B cell (primary cell): ENCODE data around the gene ACMSD. TPM values are rescaled to one million over a fixed set of nuclear protein-coding genes. Genes with fewer than 3 reads are reported as not detected.

Experiments used
- ATAC-seq: fragments of 200-7000 bp; cut with Tn5 transposase; one replicate; pipeline ENCODE4 v1.10.0; 2021; ENCODE audit warnings: low read depth, mild to moderate bottlenecking, moderate number of reproducible peaks, moderate library complexity
- CTCF ChIA-PET: fragments of 350-600 bp; sonication (Branson Sonifier 250); formaldehyde crosslinking; loops from one replicate; lab custom pipeline; 2021; ENCODE audit warnings: antibody characterized with exemption, inconsistent platforms; lab: Charles Lee
- POLR2A ChIA-PET: fragments of 350-600 bp; sonication (Branson Sonifier 250); formaldehyde crosslinking; loops from one replicate; lab custom pipeline; 2021; ENCODE audit warnings: antibody characterized with exemption; lab: Charles Lee
- DNase-seq: peaks from one replicate; pipeline ENCODE4 v3.0.0; 2013
- H2AFZ ChIP-seq: 2 replicates; pipeline ENCODE4 v1.6.1; 2012; ENCODE audit warnings: mild to moderate bottlenecking, low read depth, low read length; ENCODE audit not compliant: insufficient read depth, poor library complexity, severe bottlenecking
- H3K27ac ChIP-seq, 2 donors: 1 replicate in 1 of 2; 2 replicates in 1 of 2; pipeline ENCODE4 v1.5.1; 2012 to 2013; ENCODE audit warnings: low read length in 2 of 2, mild to moderate bottlenecking in 2 of 2, moderate library complexity in 1 of 2
- H3K27me3 ChIP-seq, 4 experiments: fragments of 200-600 bp in 1 of 4; sonication (generic) in 1 of 4; replicated peaks in 1 of 4; 1 replicate in 2 of 4; 2 replicates in 2 of 4; pipeline versions ENCODE4 v1.6.1 to v1.7.0; 2013 to 2016; ENCODE audit warnings: low read length in 3 of 4, mild to moderate bottlenecking in 2 of 4, mixed read lengths in 1 of 4, moderate library complexity in 1 of 4; ENCODE audit not compliant: insufficient read depth in 4 of 4, control insufficient read depth in 3 of 4; ENCODE audit errors: control extremely low read depth in 1 of 4
- H3K36me3 ChIP-seq, 2 experiments: replicated peaks in 1 of 2; 1 replicate in 1 of 2; 2 replicates in 1 of 2; pipeline versions ENCODE4 v1.6.1 to v1.7.1; 2013; ENCODE audit warnings: low read length in 1 of 2; ENCODE audit not compliant: insufficient read depth in 2 of 2, control insufficient read depth in 1 of 2; ENCODE audit errors: control extremely low read depth in 1 of 2, extremely low read depth in 1 of 2
- H3K4me1 ChIP-seq, 2 donors: fragments of 200-600 bp in 1 of 2; sonication (generic) in 1 of 2; 1 replicate in 1 of 2; 2 replicates in 1 of 2; pipeline versions ENCODE4 v1.5.1 to v1.6.1; 2013 to 2017; ENCODE audit warnings: low read length in 2 of 2; ENCODE audit not compliant: control insufficient read depth in 2 of 2, insufficient read depth in 2 of 2
- H3K4me2 ChIP-seq: replicated peaks from 2 replicates; pipeline ENCODE3; 2012; ENCODE audit warnings: mild to moderate bottlenecking, low read depth, low read length; ENCODE audit not compliant: poor library complexity, severe bottlenecking
- H3K4me3 ChIP-seq, 5 experiments: fragments of 200-600 bp in 1 of 5; sonication (generic) in 1 of 5; 1 replicate in 3 of 5; 2 replicates in 2 of 5; pipeline versions ENCODE4 v1.5.1 to v1.7.0; 2011 to 2016; ENCODE audit warnings: low read length in 4 of 5, mild to moderate bottlenecking in 4 of 5, low read depth in 2 of 5, control low read depth in 1 of 5, moderate library complexity in 1 of 5; ENCODE audit not compliant: insufficient read depth in 1 of 5; ENCODE audit errors: control extremely low read depth in 1 of 5, extremely low read depth in 1 of 5
- H3K79me2 ChIP-seq: fragments of 200-600 bp; sonication (generic); one replicate; pipeline ENCODE4 v1.6.0; 2016; ENCODE audit warnings: low read length; ENCODE audit not compliant: control insufficient read depth, insufficient read depth
- H3K9ac ChIP-seq: fragments of 200-600 bp; sonication (generic); 2 replicates; pipeline ENCODE4 v1.6.1; 2017; ENCODE audit warnings: mild to moderate bottlenecking, low read length, moderate library complexity
- H3K9me3 ChIP-seq, 3 donors: one replicate each; pipeline versions ENCODE4 v1.6.1 to v1.7.1; 2013; ENCODE audit warnings: low read length in 2 of 3; ENCODE audit not compliant: control insufficient read depth in 2 of 3, insufficient read depth in 1 of 3; ENCODE audit errors: control extremely low read depth in 1 of 3
- H4K20me1 ChIP-seq: 2 replicates; pipeline ENCODE4 v1.6.0; 2012; ENCODE audit warnings: mild to moderate bottlenecking, low read length; ENCODE audit not compliant: insufficient read depth, control insufficient read depth, poor library complexity, severe bottlenecking
- H3K27ac Mint-ChIP-seq: one replicate; pipeline ENCODE4 v1.8.0; 2021; ENCODE audit warnings: mixed read lengths
- H3K27me3 Mint-ChIP-seq: one replicate; pipeline ENCODE4 v1.8.0; 2021; ENCODE audit warnings: mixed read lengths
- H3K4me1 Mint-ChIP-seq: one replicate; pipeline ENCODE4 v1.8.0; 2021; ENCODE audit warnings: mixed read lengths
- H3K4me3 Mint-ChIP-seq: one replicate; pipeline ENCODE4 v1.8.0; 2021; ENCODE audit warnings: mixed read lengths
- H3K9me3 Mint-ChIP-seq: one replicate; pipeline ENCODE4 v1.8.0; 2022; ENCODE audit warnings: mixed read lengths; ENCODE audit not compliant: insufficient read depth
- EZH2 ChIP-seq: IDR thresholded peaks from 2 replicates; pipeline ENCODE4 v1.6.1; 2012; ENCODE audit warnings: borderline replicate concordance, low read depth, mild to moderate bottlenecking, moderate library complexity, low read length; ENCODE audit not compliant: insufficient read depth, poor library complexity, severe bottlenecking
- WGBS: methylation state at CpG from one replicate; pipeline ENCODE4 v1.1.5; 2013; ENCODE audit warnings: missing lambda C conversion rate; ENCODE audit not compliant: insufficient coverage; 5-methylcytosine and 5-hydroxymethylcytosine counted together
- intact Hi-C: fragments of 100-400 bp; cut with micrococcal nuclease; formaldehyde crosslinking; loops from one replicate; pipeline ENCODE4 v1.10.0; 2022
- polyA plus RNA-seq: library from polyadenylated mRNA; depleted of rRNA; stranded (reverse); fragments of >200 nt; gene quantifications from 2 replicates; pipeline ENCODE4 v1.2.3, GENCODE V29; 2012
- total RNA-seq, 2 donors: library from RNA; stranded (reverse); fragments of 120-200 nt in 1 of 2; gene quantifications; 1 replicate in 1 of 2; 2 replicates in 1 of 2; pipeline versions ENCODE4 v1.2.3 to v1.2.4, GENCODE V29; 2013 to 2022
- TF ChIP-seq, protein P1 (sequence below): fragments of 200-600 bp; IDR thresholded peaks from one replicate; pipeline ENCODE4 v1.8.0; 2022; ENCODE audit warnings: antibody characterized with exemption, mild to moderate bottlenecking

Gene ACMSD
- total and polyA plus RNA-seq, 2 donors (not counting 1 experiment from before 2014, with no cell fraction given): not detected

DNA sequence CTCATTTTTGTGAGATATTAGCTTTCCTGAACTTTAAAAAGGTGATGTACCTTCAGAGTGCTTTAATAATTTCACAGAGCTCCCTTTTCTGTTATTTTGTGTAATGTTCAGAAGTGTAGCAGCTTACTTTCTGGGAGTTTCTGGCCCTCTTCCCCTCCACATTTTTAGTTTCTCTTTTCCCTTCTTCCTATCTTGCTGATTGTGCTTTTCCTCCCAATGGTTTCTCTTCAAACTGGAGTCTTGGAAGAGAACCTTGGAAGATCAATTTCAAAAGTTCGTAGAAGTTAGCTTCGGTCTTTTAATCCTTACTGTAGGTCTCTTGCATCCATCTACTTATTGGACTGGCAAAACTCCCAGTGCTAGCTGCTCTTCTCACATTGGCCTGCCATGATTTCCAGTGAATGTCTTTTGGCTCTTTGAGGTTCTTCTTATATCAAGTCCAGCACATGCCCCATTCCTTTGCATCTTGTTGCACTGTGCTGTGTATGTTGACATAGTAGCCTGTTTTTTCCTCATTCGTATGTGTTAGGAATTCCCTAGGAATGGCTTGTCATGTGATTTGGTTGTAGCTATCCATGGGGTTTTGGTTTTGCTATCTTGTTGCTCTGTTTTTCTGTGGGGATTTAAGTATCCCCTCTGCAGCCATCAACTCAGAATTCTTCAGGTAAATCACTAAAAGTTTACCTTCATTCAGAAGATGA, 88.0 kb downstream of the ACMSD start:
- no peak for ATAC-seq
- Histone ChIP-seq H3K4me3 (no peak overlapping the region), H4K20me1 (peaks cover 89% of the 10 kb centered on the region), H3K9ac (no peak overlapping the region), H2AFZ (no peak overlapping the region), H3K4me2 (peak overlapping the region; percentile 18), H3K27ac (peak overlapping the region in 1 of 2 donors; percentile 21), H3K36me3 (peaks cover 0 to 32% of the 10 kb centered on the region in 2 experiments), H3K27me3 (no peaks in the 10 kb centered on the region), H3K4me1 (peaks cover 21 to 23% of the 10 kb centered on the region in 2 donors), H3K79me2 (peaks cover 99% of the 10 kb centered on the region), H3K9me3 (no peaks in the 10 kb centered on the region)
- Mint-ChIP-seq H3K9me3 (no peaks in the 10 kb centered on the region), H3K27me3 (no peaks in the 10 kb centered on the region), H3K4me3 (peak overlapping the region; percentile 0), H3K27ac (no peak overlapping the region), H3K4me1 (peaks cover 67% of the 10 kb centered on the region)
- ChIA-PET POLR2A (no interaction called here), CTCF (no interaction called here)
- no peak for DNase-seq
- WGBS: no CpG with 5 or more reads among the region's 3 CpGs
- no peak for TF ChIP-seq EZH2
- intact Hi-C loops: no loop called here

DNA sequence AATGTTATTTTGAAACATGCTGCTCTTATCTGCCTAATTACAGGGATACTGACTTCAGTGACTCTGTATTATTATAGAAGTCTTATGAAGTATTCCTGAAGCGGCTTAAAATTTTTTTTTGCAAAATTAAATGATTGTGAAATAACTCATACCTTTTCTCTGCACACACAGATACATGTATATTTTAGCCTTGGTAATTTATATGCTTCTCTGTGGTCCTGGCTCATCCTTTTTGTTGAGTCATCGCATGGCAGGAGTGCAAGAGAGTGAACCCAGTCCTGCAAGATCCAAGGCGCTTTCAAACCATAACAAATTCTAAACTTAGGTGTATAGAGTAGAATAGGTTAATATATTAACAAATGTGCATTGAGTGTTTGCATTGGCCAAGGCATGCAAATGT, 88.8 kb downstream of the ACMSD start:
- no CpG with 5 or more reads among the region's 3 CpGs for WGBS
- CTCF ChIA-PET: no interaction called here
- DNase-seq: no peak
- Histone ChIP-seq H3K27ac (no peak overlapping the region), H3K4me2 (no peak overlapping the region), H3K9me3 (no peaks in the 10 kb centered on the region), H2AFZ (no peak overlapping the region), H3K4me1 (peaks cover 18 to 23% of the 10 kb centered on the region in 2 donors), H3K27me3 (no peaks in the 10 kb centered on the region), H3K79me2 (peaks cover 99% of the 10 kb centered on the region), H3K36me3 (peaks cover 0 to 31% of the 10 kb centered on the region in 2 experiments), H4K20me1 (peaks cover 91% of the 10 kb centered on the region), H3K4me3 (no peak overlapping the region), H3K9ac (no peak overlapping the region)
- intact Hi-C loops: no loop called here
- peaks cover 69% of the 10 kb centered on the region for H3K4me1 Mint-ChIP-seq
- H3K27me3 Mint-ChIP-seq: no peaks in the 10 kb centered on the region
- no peaks in the 10 kb centered on the region for H3K9me3 Mint-ChIP-seq
- POLR2A ChIA-PET: no interaction called here
- no peak overlapping the region for H3K27ac Mint-ChIP-seq
- TF ChIP-seq, protein P1, sequence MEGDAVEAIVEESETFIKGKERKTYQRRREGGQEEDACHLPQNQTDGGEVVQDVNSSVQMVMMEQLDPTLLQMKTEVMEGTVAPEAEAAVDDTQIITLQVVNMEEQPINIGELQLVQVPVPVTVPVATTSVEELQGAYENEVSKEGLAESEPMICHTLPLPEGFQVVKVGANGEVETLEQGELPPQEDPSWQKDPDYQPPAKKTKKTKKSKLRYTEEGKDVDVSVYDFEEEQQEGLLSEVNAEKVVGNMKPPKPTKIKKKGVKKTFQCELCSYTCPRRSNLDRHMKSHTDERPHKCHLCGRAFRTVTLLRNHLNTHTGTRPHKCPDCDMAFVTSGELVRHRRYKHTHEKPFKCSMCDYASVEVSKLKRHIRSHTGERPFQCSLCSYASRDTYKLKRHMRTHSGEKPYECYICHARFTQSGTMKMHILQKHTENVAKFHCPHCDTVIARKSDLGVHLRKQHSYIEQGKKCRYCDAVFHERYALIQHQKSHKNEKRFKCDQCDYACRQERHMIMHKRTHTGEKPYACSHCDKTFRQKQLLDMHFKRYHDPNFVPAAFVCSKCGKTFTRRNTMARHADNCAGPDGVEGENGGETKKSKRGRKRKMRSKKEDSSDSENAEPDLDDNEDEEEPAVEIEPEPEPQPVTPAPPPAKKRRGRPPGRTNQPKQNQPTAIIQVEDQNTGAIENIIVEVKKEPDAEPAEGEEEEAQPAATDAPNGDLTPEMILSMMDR: no peak
- TF ChIP-seq EZH2: no peak
- H3K4me3 Mint-ChIP-seq: no peak overlapping the region
- ATAC-seq: no peak
